Lower lobe of right lung (tissue), 2 donors: Measurements from ENCODE around the gene MIDN. TPM values are rescaled to one million over a fixed set of nuclear protein-coding genes. Genes with fewer than 3 reads are reported as not detected.
A peak's percentile ranks its signal among the peaks of the same experiment; 100 is the strongest.

Experiments
- ATAC-seq, 2 donors: fragments of 200-7000 bp; cut with Tn5 transposase; one replicate each; pipeline ENCODE4 v1.9.1; 2020 to 2022; ENCODE audit warnings: mild to moderate bottlenecking in 2 of 2, moderate library complexity in 2 of 2
- DNase-seq: peaks from one replicate; pipeline ENCODE4 v3.0.0-alpha.2; 2020
- H3K27ac ChIP-seq: fragments of 200-600 bp; one replicate; pipeline ENCODE4 v1.8.0; 2022
- H3K27me3 ChIP-seq: fragments of 200-600 bp; one replicate; pipeline ENCODE4 v1.8.0; 2022; ENCODE audit warnings: low read depth
- H3K36me3 ChIP-seq: fragments of 200-600 bp; one replicate; pipeline ENCODE4 v1.8.0; 2022; ENCODE audit warnings: mild to moderate bottlenecking
- H3K4me1 ChIP-seq: fragments of 200-600 bp; one replicate; pipeline ENCODE4 v1.8.0; 2022
- H3K4me3 ChIP-seq: fragments of 200-600 bp; one replicate; pipeline ENCODE4 v1.8.0; 2022; ENCODE audit warnings: mild to moderate bottlenecking
- H3K9me3 ChIP-seq: fragments of 200-600 bp; one replicate; pipeline ENCODE4 v1.8.0; 2022
- CTCF ChIP-seq: fragments of 200-600 bp; IDR thresholded peaks from one replicate; pipeline ENCODE4 v1.8.0; 2022; ENCODE audit warnings: antibody characterized with exemption, mild to moderate bottlenecking
- intact Hi-C: fragments of 100-400 bp; cut with DNase I; formaldehyde crosslinking; loops from one replicate; pipeline ENCODE4 v1.11.0; 2022
- total RNA-seq: library from RNA; stranded (reverse); fragmentation: NEBNext Ultra II Directional; extraction: Animal tissue kit (Norgen Biotek cat#: 25700); gene quantifications from one replicate; pipeline ENCODE4 v1.2.1, GENCODE V29; 2021
- donor health status: DM: no; HTN: yes; CAD: no; lungs with severe emphysema.

The MIDN gene
- total RNA-seq, 1 donor from 2014 or later = 76.3 TPM

GRCh38 chr19:1270854-1271527, 22.6 kb downstream of the MIDN start:
- no peak for ATAC-seq
- H3K4me3 ChIP-seq = peak overlapping the region; percentile 94
- H3K27me3 ChIP-seq = no peaks in the 10 kb centered on the region
- no peaks in the 10 kb centered on the region for H3K9me3 ChIP-seq
- peak overlapping the region; percentile 99 for H3K27ac ChIP-seq
- no peak for TF ChIP-seq CTCF
- no peak for DNase-seq
- intact Hi-C loops = no loop called here
- H3K4me1 ChIP-seq = peaks cover 85% of the 10 kb centered on the region
- H3K36me3 ChIP-seq = peaks cover 49% of the 10 kb centered on the region

GRCh38 chr19:1271528-1272422, 23.4 kb downstream of the MIDN start:
- DNase-seq (peak; percentile 61), ATAC-seq (no peak)
- peaks cover 49% of the 10 kb centered on the region for H3K36me3 ChIP-seq
- TF ChIP-seq CTCF = no peak
- peaks cover 85% of the 10 kb centered on the region for H3K4me1 ChIP-seq
- intact Hi-C loops = no loop called here
- peak overlapping the region; percentile 99 for H3K27ac ChIP-seq
- H3K4me3 ChIP-seq = peak overlapping the region; percentile 94
- no peaks in the 10 kb centered on the region for H3K9me3 ChIP-seq
- H3K27me3 ChIP-seq = no peaks in the 10 kb centered on the region

GRCh38 chr19:1272423-1273262, 24.3 kb downstream of the MIDN start:
- no peak for TF ChIP-seq CTCF
- ATAC-seq (no peak), DNase-seq (no peak)
- no peaks in the 10 kb centered on the region for H3K27me3 ChIP-seq
- H3K4me3 ChIP-seq = peak overlapping the region; percentile 94
- intact Hi-C loops = no loop called here
- peaks cover 56% of the 10 kb centered on the region for H3K36me3 ChIP-seq
- H3K9me3 ChIP-seq = no peaks in the 10 kb centered on the region
- H3K27ac ChIP-seq = peak overlapping the region; percentile 1
- H3K4me1 ChIP-seq = peaks cover 82% of the 10 kb centered on the region

- TF ChIP-seq CTCF = no peak
- Histone ChIP-seq H3K4me3 (peak overlapping the region; percentile 9), H3K27me3 (no peaks in the 10 kb centered on the region), H3K36me3 (peaks cover 59% of the 10 kb centered on the region), H3K27ac (peak overlapping the region; percentile 98), H3K9me3 (no peaks in the 10 kb centered on the region), H3K4me1 (peaks cover 74% of the 10 kb centered on the region)
- ATAC-seq = no peak
- intact Hi-C loops = no loop called here
- DNase-seq = no peak
Measured at GRCh38 chr19:1273263-1274041, 25.1 kb downstream of the MIDN start.
